Right lobe of liver (tissue), 4 donors: ENCODE data around the gene SHROOM2.

ENCODE experiments used
- POLR2A ChIP-seq: fragments of 450-650 bp; IDR thresholded peaks from one replicate; pipeline ENCODE4 v1.6.1; 2017; ENCODE audit warnings: antibody characterized with exemption, mild to moderate bottlenecking
- TF ChIP-seq, protein P1 (sequence below), 4 donors: fragments of 200-600 bp in 3 of 4; fragments of 450-650 bp in 1 of 4; IDR thresholded peaks; one replicate each; pipeline versions ENCODE4 v1.5.1 to v1.8.0; 2016 to 2022; ENCODE audit warnings: antibody characterized with exemption in 4 of 4, mild to moderate bottlenecking in 2 of 4
- donor health status: DM: no; HTN: no; CAD: no.
- donor health status: DM: no; HTN: no; CAD: no.
- donor health status: DM: no; HTN: yes; CAD: no.

DNA sequence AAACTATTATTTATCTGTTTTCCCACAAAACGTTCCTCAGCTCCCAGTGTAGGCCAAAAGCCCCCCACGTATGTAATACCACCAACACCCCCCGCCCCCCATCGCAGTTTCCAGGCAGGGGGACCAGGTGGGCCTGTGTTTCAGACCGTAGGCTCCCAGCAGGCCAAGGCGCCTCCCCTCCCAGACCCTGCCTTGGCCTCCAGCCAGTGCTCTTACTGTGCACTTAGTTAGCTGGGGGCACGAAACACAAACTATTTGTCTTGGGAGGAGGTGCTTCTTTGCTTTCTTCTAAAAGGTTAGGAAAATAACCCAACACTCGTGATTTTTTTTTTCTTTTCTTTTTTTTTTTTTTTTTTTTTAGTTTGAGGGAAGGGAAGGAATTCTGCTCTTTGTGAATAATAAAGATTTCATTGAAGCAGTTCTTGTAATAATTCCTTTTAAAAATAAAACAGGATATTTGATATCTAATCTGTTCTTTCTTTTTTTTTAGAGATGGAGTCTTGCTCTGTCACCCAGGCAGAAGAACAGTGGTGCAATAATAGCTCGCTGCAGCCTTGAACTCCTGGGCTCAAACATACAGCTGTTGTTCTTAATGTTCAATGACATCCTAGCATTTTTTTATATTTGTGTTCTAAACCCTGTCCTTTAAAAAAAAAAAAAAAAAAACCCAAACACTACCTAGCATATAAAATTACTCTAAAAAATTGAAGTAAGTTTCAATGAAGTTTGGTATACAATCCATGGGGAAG is 98.0 kb downstream of the SHROOM2 start:
- TF ChIP-seq, protein P1, sequence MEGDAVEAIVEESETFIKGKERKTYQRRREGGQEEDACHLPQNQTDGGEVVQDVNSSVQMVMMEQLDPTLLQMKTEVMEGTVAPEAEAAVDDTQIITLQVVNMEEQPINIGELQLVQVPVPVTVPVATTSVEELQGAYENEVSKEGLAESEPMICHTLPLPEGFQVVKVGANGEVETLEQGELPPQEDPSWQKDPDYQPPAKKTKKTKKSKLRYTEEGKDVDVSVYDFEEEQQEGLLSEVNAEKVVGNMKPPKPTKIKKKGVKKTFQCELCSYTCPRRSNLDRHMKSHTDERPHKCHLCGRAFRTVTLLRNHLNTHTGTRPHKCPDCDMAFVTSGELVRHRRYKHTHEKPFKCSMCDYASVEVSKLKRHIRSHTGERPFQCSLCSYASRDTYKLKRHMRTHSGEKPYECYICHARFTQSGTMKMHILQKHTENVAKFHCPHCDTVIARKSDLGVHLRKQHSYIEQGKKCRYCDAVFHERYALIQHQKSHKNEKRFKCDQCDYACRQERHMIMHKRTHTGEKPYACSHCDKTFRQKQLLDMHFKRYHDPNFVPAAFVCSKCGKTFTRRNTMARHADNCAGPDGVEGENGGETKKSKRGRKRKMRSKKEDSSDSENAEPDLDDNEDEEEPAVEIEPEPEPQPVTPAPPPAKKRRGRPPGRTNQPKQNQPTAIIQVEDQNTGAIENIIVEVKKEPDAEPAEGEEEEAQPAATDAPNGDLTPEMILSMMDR (IDR thresholded peaks at IDR 0.05): no peak
- no peak for TF ChIP-seq POLR2A
